T-cell (primary cell): Measurements from ENCODE around the gene ARHGAP32. TPM values are rescaled to one million over a fixed set of nuclear protein-coding genes. Genes with fewer than 3 reads are reported as not detected.

Experiments
- ATAC-seq, 4 experiments: fragments of 200-7000 bp in 3 of 4; fragments of 150-1000 bp in 1 of 4; cut with Tn5 transposase; replicated peaks in 1 of 4; 1 replicate in 3 of 4; 2 replicates in 1 of 4; pipeline ENCODE4 v1.10.0; 2021; ENCODE audit warnings: moderate library complexity in 3 of 4, mild to moderate bottlenecking in 2 of 4, moderate number of reproducible peaks in 1 of 4
- CTCF ChIA-PET, 2 donors: fragments of 300-600 bp; sonication (Branson Sonifier 250); formaldehyde crosslinking; loops; one replicate each; lab custom pipeline; 2022; ENCODE audit warnings: antibody characterized with exemption in 2 of 2; lab: Charles Lee
- POLR2A ChIA-PET, 2 donors: fragments of 300-600 bp; sonication (Branson Sonifier 250); formaldehyde crosslinking; loops; one replicate each; lab custom pipeline; 2022; ENCODE audit warnings: antibody characterized with exemption in 2 of 2; lab: Charles Lee
- DNase-seq, 35 experiments: peaks; one replicate each; pipeline versions ENCODE4 v3.0.0 to v3.0.0-alpha.2; 2013 to 2023
- H3K27ac ChIP-seq: one replicate; pipeline ENCODE4 v1.5.1; 2013; ENCODE audit warnings: low read length
- H3K27me3 ChIP-seq, 2 experiments: replicated peaks in 1 of 2; 1 replicate in 1 of 2; 2 replicates in 1 of 2; pipeline versions ENCODE4 v1.6.1 to v1.7.0; 2013; ENCODE audit warnings: low read length in 1 of 2, mixed read lengths in 1 of 2; ENCODE audit not compliant: control insufficient read depth in 2 of 2, insufficient read depth in 2 of 2; ENCODE audit errors: extremely low read depth in 1 of 2
- H3K36me3 ChIP-seq, 2 donors: 1 replicate in 1 of 2; 2 replicates in 1 of 2; pipeline versions ENCODE4 v1.6.1 to v1.7.0; 2013; ENCODE audit warnings: low read length in 1 of 2; ENCODE audit not compliant: control insufficient read depth in 2 of 2, insufficient read depth in 1 of 2; ENCODE audit errors: extremely low read depth in 1 of 2
- H3K4me1 ChIP-seq, 2 experiments: 1 replicate in 1 of 2; 2 replicates in 1 of 2; pipeline versions ENCODE4 v1.6.1 to v1.7.0; 2013; ENCODE audit warnings: low read length in 2 of 2, mixed read lengths in 1 of 2; ENCODE audit not compliant: insufficient read depth in 2 of 2, control insufficient read depth in 1 of 2; ENCODE audit errors: extremely low read depth in 1 of 2
- H3K4me3 ChIP-seq, 2 donors: 1 replicate in 1 of 2; 2 replicates in 1 of 2; pipeline versions ENCODE4 v1.5.1 to v1.7.0; 2013; ENCODE audit warnings: mild to moderate bottlenecking in 2 of 2, low read length in 1 of 2, moderate library complexity in 1 of 2; ENCODE audit not compliant: control insufficient read depth in 1 of 2; ENCODE audit errors: extremely low read depth in 1 of 2
- H3K9me3 ChIP-seq: 2 replicates; pipeline ENCODE4 v1.7.0; 2013
- H3K27ac Mint-ChIP-seq, 2 donors: one replicate each; pipeline ENCODE4 v1.8.0; 2020 to 2021; ENCODE audit warnings: mild to moderate bottlenecking in 2 of 2, mixed read lengths in 2 of 2
- H3K27me3 Mint-ChIP-seq, 2 donors: one replicate each; pipeline ENCODE4 v1.8.0; 2021 to 2022; ENCODE audit warnings: mixed read lengths in 2 of 2
- H3K36me3 Mint-ChIP-seq: one replicate; pipeline ENCODE4 v1.8.0; 2021; ENCODE audit warnings: mixed read lengths
- H3K4me1 Mint-ChIP-seq, 3 donors: one replicate each; pipeline ENCODE4 v1.8.0; 2020 to 2022; ENCODE audit warnings: mixed read lengths in 3 of 3, mild to moderate bottlenecking in 1 of 3
- H3K4me3 Mint-ChIP-seq, 3 donors: one replicate each; pipeline ENCODE4 v1.8.0; 2020 to 2022; ENCODE audit warnings: mild to moderate bottlenecking in 3 of 3, mixed read lengths in 3 of 3, moderate library complexity in 3 of 3
- H3K9me3 Mint-ChIP-seq, 3 donors: one replicate each; pipeline ENCODE4 v1.8.0; 2020 to 2022; ENCODE audit warnings: mixed read lengths in 3 of 3
- WGBS: methylation state at CpG from one replicate; pipeline ENCODE4 v1.1.5; 2013; ENCODE audit warnings: missing lambda C conversion rate; ENCODE audit not compliant: insufficient coverage; 5-methylcytosine and 5-hydroxymethylcytosine counted together
- total RNA-seq, 35 experiments: library from RNA in 6 of 35; stranded (reverse) in 6 of 35; fragments of 120-200 nt in 1 of 35; gene quantifications; one replicate each; pipeline versions ENCODE4 v1.2.1 to v1.2.4 and lab custom pipeline; 2013 to 2026

Gene ARHGAP32
- total RNA-seq, 5 donors from 2014 or later (not counting 1 experiment from before 2014, with no cell fraction given): 4.4 to 7.8 (median 6.5) TPM

- CTCF ChIA-PET: no interaction called here
- Histone ChIP-seq H3K36me3 (no peaks in the 10 kb centered on the region), H3K9me3 (peaks cover 6% of the 10 kb centered on the region), H3K27me3 (no peaks in the 10 kb centered on the region), H3K27ac (no peak overlapping the region), H3K4me1 (no peaks in the 10 kb centered on the region), H3K4me3 (no peak overlapping the region)
- DNase-seq: no peak
- no peak overlapping the region for H3K4me3 Mint-ChIP-seq
- no peaks in the 10 kb centered on the region for H3K27me3 Mint-ChIP-seq
- no peak overlapping the region for H3K27ac Mint-ChIP-seq
- ATAC-seq: no peak
- POLR2A ChIA-PET: no interaction called here
- H3K4me1 Mint-ChIP-seq: no peaks in the 10 kb centered on the region
- WGBS: 20% methylated on average over 1 of the region's 3 CpGs
- peaks cover 5 to 17% (median 16%) of the 10 kb centered on the region in 3 donors for H3K9me3 Mint-ChIP-seq
- peaks cover 4% of the 10 kb centered on the region for H3K36me3 Mint-ChIP-seq
These were observed 30.0 kb upstream of the ARHGAP32 start for GRCh38 chr11:129222158-129222557.

GRCh38 chr11:129215506-129216245 is 23.6 kb upstream of the ARHGAP32 start:
- 58% methylated on average over 2 of the region's 8 CpGs for WGBS
- DNase-seq: no peak
- Histone ChIP-seq H3K4me3 (no peak overlapping the region), H3K27ac (no peak overlapping the region), H3K4me1 (peaks cover 0 to 2% of the 10 kb centered on the region in 2 experiments), H3K27me3 (no peaks in the 10 kb centered on the region), H3K36me3 (no peaks in the 10 kb centered on the region), H3K9me3 (no peaks in the 10 kb centered on the region)
- Mint-ChIP-seq H3K4me3 (no peak overlapping the region), H3K27me3 (peaks cover 0 to 4% of the 10 kb centered on the region in 2 donors), H3K9me3 (no peaks in the 10 kb centered on the region), H3K27ac (no peak overlapping the region), H3K36me3 (no peaks in the 10 kb centered on the region), H3K4me1 (peaks cover 0 to 6% (median 5%) of the 10 kb centered on the region in 3 donors)
- no peak for ATAC-seq
- CTCF ChIA-PET: no interaction called here
- POLR2A ChIA-PET: no interaction called here

- POLR2A ChIA-PET: no interaction called here
- H3K36me3 ChIP-seq: no peaks in the 10 kb centered on the region
- no peaks in the 10 kb centered on the region for H3K27me3 ChIP-seq
- H3K27ac Mint-ChIP-seq: no peak overlapping the region
- H3K27ac ChIP-seq: no peak overlapping the region
- peaks cover 0 to 2% of the 10 kb centered on the region in 2 experiments for H3K4me1 ChIP-seq
- no peaks in the 10 kb centered on the region for H3K36me3 Mint-ChIP-seq
- H3K4me3 ChIP-seq: no peak overlapping the region
- ATAC-seq (no peak), DNase-seq (no peak)
- CTCF ChIA-PET: interaction anchor here in 1 of 2 donors (0.6 kb wide), 1 partner anchor 46 kb away, joined by 3 read pairs; no protein-coding TSS in a partner anchor
- H3K4me3 Mint-ChIP-seq: no peak overlapping the region
- H3K4me1 Mint-ChIP-seq: peaks cover 0 to 6% (median 5%) of the 10 kb centered on the region in 3 donors
- H3K27me3 Mint-ChIP-seq: peaks cover 2 to 4% of the 10 kb centered on the region in 2 donors
- 83% methylated on average over 4 of the region's 6 CpGs for WGBS
- no peaks in the 10 kb centered on the region for H3K9me3 Mint-ChIP-seq
- H3K9me3 ChIP-seq: no peaks in the 10 kb centered on the region
These were observed 22.7 kb upstream of the ARHGAP32 start for GRCh38 chr11:129214710-129215295.

- Mint-ChIP-seq H3K27me3 (peaks cover 2 to 4% of the 10 kb centered on the region in 2 donors), H3K9me3 (no peaks in the 10 kb centered on the region), H3K4me1 (peaks cover 0 to 6% (median 5%) of the 10 kb centered on the region in 3 donors), H3K36me3 (no peaks in the 10 kb centered on the region), H3K4me3 (no peak overlapping the region), H3K27ac (no peak overlapping the region)
- DNase-seq (no peak), ATAC-seq (no peak)
- Histone ChIP-seq H3K9me3 (no peaks in the 10 kb centered on the region), H3K27me3 (no peaks in the 10 kb centered on the region), H3K4me3 (no peak overlapping the region), H3K36me3 (no peaks in the 10 kb centered on the region), H3K27ac (no peak overlapping the region), H3K4me1 (peaks cover 0 to 2% of the 10 kb centered on the region in 2 experiments)
- ChIA-PET CTCF (no interaction called here), POLR2A (interaction anchor here in 1 of 2 donors (0.6 kb wide), 1 partner anchor 225 kb away, joined by 4 read pairs; no protein-coding TSS in a partner anchor)
- WGBS: 71% methylated on average over 1 of the region's 3 CpGs
These were observed 21.1 kb upstream of the ARHGAP32 start for GRCh38 chr11:129213261-129213660.

GRCh38 chr11:129211397-129211796 is 19.3 kb upstream of the ARHGAP32 start:
- Mint-ChIP-seq H3K9me3 (peaks cover 0 to 3% (median 0%) of the 10 kb centered on the region in 3 donors), H3K27me3 (peaks cover 2 to 4% of the 10 kb centered on the region in 2 donors), H3K36me3 (no peaks in the 10 kb centered on the region), H3K4me3 (no peak overlapping the region), H3K27ac (no peak overlapping the region), H3K4me1 (peaks cover 0 to 6% (median 5%) of the 10 kb centered on the region in 3 donors)
- H3K4me1 ChIP-seq: peaks cover 0 to 2% of the 10 kb centered on the region in 2 experiments
- no CpG with 5 or more reads among the region's 2 CpGs for WGBS
- DNase-seq: no peak
- ChIA-PET POLR2A (no interaction called here), CTCF (interaction anchor here in 1 of 2 donors (0.7 kb wide), 1 partner anchor 773 kb away, joined by 3 read pairs; no protein-coding TSS in a partner anchor)
- no peaks in the 10 kb centered on the region for H3K27me3 ChIP-seq
- H3K9me3 ChIP-seq: no peaks in the 10 kb centered on the region
- H3K36me3 ChIP-seq: no peaks in the 10 kb centered on the region
- no peak overlapping the region for H3K4me3 ChIP-seq
- H3K27ac ChIP-seq: no peak overlapping the region
- no peak for ATAC-seq

GRCh38 chr11:129210831-129211181 is 18.7 kb upstream of the ARHGAP32 start:
- Mint-ChIP-seq H3K4me3 (no peak overlapping the region), H3K27me3 (peaks cover 2 to 3% of the 10 kb centered on the region in 2 donors)
- ATAC-seq: no peak

More at GRCh38 chr11:129210831-129211181, 18.7 kb upstream of the ARHGAP32 start:
- Histone ChIP-seq H3K9me3 (no peaks in the 10 kb centered on the region), H3K27me3 (no peaks in the 10 kb centered on the region), H3K4me3 (no peak overlapping the region), H3K4me1 (peaks cover 0 to 2% of the 10 kb centered on the region in 2 experiments), H3K27ac (no peak overlapping the region), H3K36me3 (no peaks in the 10 kb centered on the region)
- 91% methylated on average over 4 of the region's 5 CpGs for WGBS
- Mint-ChIP-seq H3K9me3 (peaks cover 0 to 3% (median 0%) of the 10 kb centered on the region in 3 donors), H3K27ac (no peak overlapping the region), H3K36me3 (no peaks in the 10 kb centered on the region), H3K4me1 (peaks cover 0 to 6% (median 5%) of the 10 kb centered on the region in 3 donors)
- POLR2A ChIA-PET: no interaction called here
- DNase-seq: no peak
- CTCF ChIA-PET: no interaction called here
